Caco-2 (cell line): ENCODE data around the gene ADGRE3. TPM values are rescaled to one million over a fixed set of nuclear protein-coding genes. Genes with fewer than 3 reads are reported as not detected.
"Not testable (repeated sequence)": the region's sequence is repeated elsewhere in the genome, so short reads cannot be mapped to it uniquely, and the experiment has no call there.

ENCODE experiments used
- BruUV-seq: library from RNA; stranded (reverse); fragments of 400-500 nt; replicated peaks from 2 replicates; lab custom pipeline; 2021; lab: Mats Ljungman, UMichigan
- CTCF ChIA-PET: fragments of 300-600 bp; sonication (Branson Sonifier 250); formaldehyde crosslinking; loops from one replicate; lab custom pipeline; 2022; ENCODE audit warnings: antibody characterized with exemption; lab: Charles Lee
- POLR2A ChIA-PET: fragments of 300-600 bp; sonication (Branson Sonifier 250); formaldehyde crosslinking; loops from one replicate; lab custom pipeline; 2022; ENCODE audit warnings: antibody characterized with exemption; lab: Charles Lee
- DNase-seq, 2 experiments: peaks; one replicate each; pipeline versions ENCODE4 v3.0.0 to v3.0.0-alpha.2; 2020 to 2022
- H3K27me3 ChIP-seq: replicated peaks from 2 replicates; pipeline ENCODE4 v1.6.0; 2011; ENCODE audit warnings: low read length; ENCODE audit not compliant: control insufficient read depth, insufficient read depth
- H3K36me3 ChIP-seq: 2 replicates; pipeline ENCODE4 v1.5.1; 2011; ENCODE audit warnings: low read length; ENCODE audit not compliant: control insufficient read depth, insufficient read depth
- H3K4me1 ChIP-seq: fragments of 250-450 bp; sonication (Bioruptor Pico); 2 replicates; pipeline ENCODE4 v1.5.1; 2020; ENCODE audit warnings: mild to moderate bottlenecking
- H3K4me3 ChIP-seq: 2 replicates; pipeline ENCODE4 v1.5.1; 2011; ENCODE audit warnings: low read depth, mild to moderate bottlenecking, control low read depth, low read length
- H3K9me3 ChIP-seq: fragments of 250-450 bp; sonication (Bioruptor Pico); 2 replicates; pipeline ENCODE4 v1.5.1; 2020; ENCODE audit warnings: mild to moderate bottlenecking, moderate library complexity
- H3K27ac Mint-ChIP-seq: one replicate; pipeline ENCODE4 v1.8.0; 2022; ENCODE audit warnings: mixed read lengths; ENCODE audit not compliant: unreplicated experiment
- H3K27me3 Mint-ChIP-seq: one replicate; pipeline ENCODE4 v1.8.0; 2022; ENCODE audit warnings: mixed read lengths; ENCODE audit not compliant: insufficient read depth, unreplicated experiment
- H3K36me3 Mint-ChIP-seq: one replicate; pipeline ENCODE4 v1.8.0; 2022; ENCODE audit warnings: mild to moderate bottlenecking, mixed read lengths; ENCODE audit not compliant: insufficient read depth, unreplicated experiment
- H3K4me1 Mint-ChIP-seq: one replicate; pipeline ENCODE4 v1.8.0; 2022; ENCODE audit warnings: low read depth, mixed read lengths; ENCODE audit not compliant: unreplicated experiment
- H3K4me3 Mint-ChIP-seq: one replicate; pipeline ENCODE4 v1.8.0; 2022; ENCODE audit warnings: mild to moderate bottlenecking, moderate library complexity, mixed read lengths; ENCODE audit not compliant: unreplicated experiment
- H3K9me3 Mint-ChIP-seq: one replicate; pipeline ENCODE4 v1.8.0; 2022; ENCODE audit warnings: mixed read lengths; ENCODE audit not compliant: unreplicated experiment
- CTCF ChIP-seq, 2 experiments: fragments of 200-600 bp in 1 of 2; IDR thresholded peaks; 1 replicate in 1 of 2; 2 replicates in 1 of 2; pipeline versions ENCODE4 v1.5.1 to v1.8.0; 2011 to 2022; ENCODE audit warnings: antibody characterized with exemption in 1 of 2, control low read depth in 1 of 2, inconsistent platforms in 1 of 2, low read depth in 1 of 2, low read length in 1 of 2, mild to moderate bottlenecking in 1 of 2, moderate library complexity in 1 of 2; ENCODE audit not compliant: insufficient read depth in 1 of 2, severe bottlenecking in 1 of 2, unreplicated experiment in 1 of 2
- intact Hi-C: fragments of 100-400 bp; cut with micrococcal nuclease; formaldehyde crosslinking; loops from one replicate; pipeline ENCODE4 v1.10.0; 2022; ENCODE audit not compliant: unreplicated experiment
- total RNA-seq: library from RNA; stranded (reverse); gene quantifications from 2 replicates; pipeline ENCODE4 v1.2.3, GENCODE V29; 2022

Gene ADGRE3
- total RNA-seq, 1 experiment from 2014 or later, result not detected

GRCh38 chr19:14612657-14613056 is 62.0 kb downstream of the ADGRE3 start:
- Histone ChIP-seq H3K36me3 (no peaks in the 10 kb centered on the region), H3K4me3 (no peak overlapping the region), H3K4me1 (no peaks in the 10 kb centered on the region), H3K9me3 (no peaks in the 10 kb centered on the region), H3K27me3 (no peaks in the 10 kb centered on the region)
- CTCF ChIA-PET, result interaction anchor here (0.7 kb wide), 1 partner anchor 299 kb away, joined by 3 read pairs; no protein-coding TSS in a partner anchor
- H3K27me3 Mint-ChIP-seq, result no peaks in the 10 kb centered on the region
- no peak overlapping the region for H3K4me3 Mint-ChIP-seq
- H3K36me3 Mint-ChIP-seq, result no peaks in the 10 kb centered on the region
- TF ChIP-seq CTCF (IDR thresholded peaks at IDR 0.05; ENCODE audit: insufficient read depth in 1 of 2, low read depth in 1 of 2, low read length in 1 of 2, severe bottlenecking in 1 of 2, unreplicated experiment in 1 of 2), result no peak
- no peak overlapping the region for H3K27ac Mint-ChIP-seq
- peaks cover 20% of the 10 kb centered on the region for H3K9me3 Mint-ChIP-seq
- no peak for DNase-seq
- BruUV-seq, result no TSS peak
- POLR2A ChIA-PET, result no interaction called here
- H3K4me1 Mint-ChIP-seq, result no peaks in the 10 kb centered on the region
- intact Hi-C loops, result no loop called here

- H3K9me3 Mint-ChIP-seq, result peaks cover 16% of the 10 kb centered on the region
- POLR2A ChIA-PET, result not testable (repeated sequence)
Observed at GRCh38 chr19:14612242-14612641, 62.4 kb downstream of the ADGRE3 start.

GRCh38 chr19:14611051-14611450 is 63.6 kb downstream of the ADGRE3 start:
- no peaks in the 10 kb centered on the region for H3K9me3 ChIP-seq
- no peaks in the 10 kb centered on the region for H3K36me3 ChIP-seq
- no peaks in the 10 kb centered on the region for H3K27me3 ChIP-seq
- H3K36me3 Mint-ChIP-seq, result no peaks in the 10 kb centered on the region
- TF ChIP-seq CTCF (IDR thresholded peaks at IDR 0.05; ENCODE audit: insufficient read depth in 1 of 2, low read depth in 1 of 2, low read length in 1 of 2, severe bottlenecking in 1 of 2, unreplicated experiment in 1 of 2), result no peak
- H3K9me3 Mint-ChIP-seq, result peaks cover 4% of the 10 kb centered on the region
- no peaks in the 10 kb centered on the region for H3K4me1 Mint-ChIP-seq
- no peak for DNase-seq
- no peak overlapping the region for H3K4me3 Mint-ChIP-seq
- ChIA-PET CTCF (interaction anchor here (0.7 kb wide), 1 partner anchor 179 kb away, joined by 4 read pairs; no protein-coding TSS in a partner anchor), POLR2A (no interaction called here)
- no peak overlapping the region for H3K27ac Mint-ChIP-seq
- no TSS peak for BruUV-seq
- no peaks in the 10 kb centered on the region for H3K27me3 Mint-ChIP-seq
- H3K4me1 ChIP-seq, result no peaks in the 10 kb centered on the region
- intact Hi-C loops, result no loop called here
- no peak overlapping the region for H3K4me3 ChIP-seq

More at GRCh38 chr19:14612242-14612641, 62.4 kb downstream of the ADGRE3 start:
- H3K4me3 ChIP-seq, H3K4me1 ChIP-seq, H3K27ac Mint-ChIP-seq, intact Hi-C loops, H3K4me1 Mint-ChIP-seq, H3K27me3 ChIP-seq, H3K36me3 ChIP-seq, H3K27me3 Mint-ChIP-seq, BruUV-seq, CTCF ChIA-PET, H3K9me3 ChIP-seq, H3K36me3 Mint-ChIP-seq, H3K4me3 Mint-ChIP-seq, DNase-seq: not testable (repeated sequence)

- H3K36me3 Mint-ChIP-seq, result no peaks in the 10 kb centered on the region
- no peak overlapping the region for H3K4me3 Mint-ChIP-seq
- intact Hi-C loops, result no loop called here
- H3K9me3 Mint-ChIP-seq, result no peaks in the 10 kb centered on the region
- DNase-seq, result no peak
- H3K36me3 ChIP-seq, result no peaks in the 10 kb centered on the region
- no peaks in the 10 kb centered on the region for H3K27me3 Mint-ChIP-seq
- H3K27me3 ChIP-seq, result no peaks in the 10 kb centered on the region
- CTCF ChIA-PET, result no interaction called here
- POLR2A ChIA-PET, result no interaction called here
- H3K9me3 ChIP-seq, result no peaks in the 10 kb centered on the region
- H3K4me1 Mint-ChIP-seq, result no peaks in the 10 kb centered on the region
- H3K27ac Mint-ChIP-seq, result no peak overlapping the region
- no peak overlapping the region for H3K4me3 ChIP-seq
- H3K4me1 ChIP-seq, result no peaks in the 10 kb centered on the region
- TF ChIP-seq CTCF (IDR thresholded peaks at IDR 0.05; ENCODE audit: insufficient read depth in 1 of 2, low read depth in 1 of 2, low read length in 1 of 2, severe bottlenecking in 1 of 2, unreplicated experiment in 1 of 2), result no peak
- no TSS peak for BruUV-seq
Observed at GRCh38 chr19:14606627-14607026, 68.0 kb downstream of the ADGRE3 start.
